ENCODE measurements around the gene ADAMTSL3. TPM values are rescaled to one million over a fixed set of nuclear protein-coding genes. Genes with fewer than 3 reads are reported as not detected.
A peak's percentile ranks its signal among the peaks of the same experiment; 100 is the strongest.

Gene ADAMTSL3
- total RNA-seq, 1 donor from 2014 or later = 22.2 TPM

GRCh38 chr15:83914906-83915305 lies 261.0 kb downstream of the ADAMTSL3 start:
- no peak for DNase-seq (ENCODE audit: low read depth in 2 of 2)

- DNase-seq (ENCODE audit: low read depth in 2 of 2) = no peak
Measured at GRCh38 chr15:83917432-83917831, 263.5 kb downstream of the ADAMTSL3 start.

- DNase-seq (ENCODE audit: low read depth in 2 of 2) = peak in 1 of 2 donors; percentile 12
Measured at GRCh38 chr15:83918011-83918410, 264.1 kb downstream of the ADAMTSL3 start.

DNA sequence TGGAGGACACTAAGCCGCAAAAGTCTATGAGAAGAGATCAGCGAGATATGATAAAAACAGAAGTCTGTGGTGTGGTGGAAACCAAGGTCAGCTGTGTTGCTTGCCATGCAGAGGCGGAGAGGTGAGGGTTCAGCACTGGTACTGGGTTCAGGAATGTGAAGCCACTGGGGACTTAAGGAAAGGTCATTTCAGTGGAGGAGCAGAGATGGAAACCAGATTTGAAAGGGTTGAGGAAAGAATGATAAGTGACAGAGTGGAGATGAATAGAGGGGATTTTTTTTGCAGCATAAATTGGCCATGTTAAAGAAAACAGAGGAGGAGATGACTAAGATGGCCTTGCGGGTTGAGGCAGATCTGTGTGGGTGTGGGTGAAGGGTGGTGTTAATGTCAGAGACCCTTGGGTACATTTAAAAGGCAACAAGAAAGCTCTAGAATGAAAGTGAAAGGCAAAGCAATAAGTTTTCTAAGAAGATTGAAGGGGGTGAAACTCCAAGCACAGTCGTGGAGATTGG lies 265.5 kb downstream of the ADAMTSL3 start:
- DNase-seq (ENCODE audit: low read depth in 2 of 2) = no peak

- no peak for DNase-seq (ENCODE audit: low read depth in 2 of 2)
Measured at GRCh38 chr15:83919978-83920510, 266.1 kb downstream of the ADAMTSL3 start.

- DNase-seq (ENCODE audit: low read depth in 2 of 2) = no peak
Measured at GRCh38 chr15:83922649-83923294, 268.8 kb downstream of the ADAMTSL3 start.

GRCh38 chr15:83926116-83926515 lies 272.2 kb downstream of the ADAMTSL3 start:
- DNase-seq (ENCODE audit: low read depth in 2 of 2) = no peak

DNA sequence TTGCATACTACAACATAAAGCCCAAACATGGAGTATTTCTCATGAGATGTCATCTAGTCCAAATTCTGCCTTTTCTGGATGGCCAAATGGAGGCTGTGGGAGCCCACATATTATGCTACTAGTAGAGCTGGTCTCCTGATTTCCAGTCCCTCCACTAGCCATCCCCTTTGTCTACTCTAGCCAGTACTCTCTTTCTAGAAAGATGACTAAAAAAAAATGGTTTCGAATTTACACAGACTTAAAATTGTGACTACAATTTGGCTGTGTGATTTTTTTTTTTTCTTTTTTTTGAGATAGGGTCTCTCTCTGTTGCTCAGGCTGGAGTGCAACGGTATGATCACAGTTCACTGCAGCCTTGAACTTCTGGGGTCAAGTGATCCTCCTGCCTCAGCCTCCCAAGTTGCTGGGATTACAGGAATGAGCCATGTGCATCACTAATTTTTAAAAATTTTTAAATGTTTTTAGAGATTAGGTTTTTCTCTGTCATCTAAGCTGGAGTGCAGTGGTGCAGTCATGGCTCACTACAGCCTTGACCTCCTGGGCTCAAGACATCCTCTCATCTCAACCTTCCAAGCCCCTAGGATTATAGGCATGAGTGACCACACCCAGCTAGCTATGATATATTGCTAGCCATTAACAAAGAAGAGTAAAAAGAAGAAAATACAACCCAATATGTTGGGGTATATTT lies 273.9 kb downstream of the ADAMTSL3 start:
- DNase-seq (ENCODE audit: low read depth in 2 of 2) = no peak

DNA sequence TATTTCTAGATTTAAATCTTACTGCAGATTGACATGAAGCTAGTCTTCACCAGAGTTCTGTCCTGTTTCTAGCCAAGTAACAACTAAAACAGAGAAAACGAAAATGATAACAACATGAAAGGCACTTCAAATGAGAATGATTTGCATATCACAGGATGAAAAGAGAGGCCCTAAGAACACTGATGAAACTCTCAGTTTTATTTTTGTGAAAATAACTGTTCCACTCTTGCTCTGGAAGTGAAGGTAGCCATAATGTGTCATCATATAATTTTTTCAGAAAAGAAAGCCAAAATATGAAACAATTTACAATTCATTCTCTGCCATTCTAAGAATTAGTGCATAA lies 274.4 kb downstream of the ADAMTSL3 start:
- no peak for DNase-seq (ENCODE audit: low read depth in 2 of 2)

DNA sequence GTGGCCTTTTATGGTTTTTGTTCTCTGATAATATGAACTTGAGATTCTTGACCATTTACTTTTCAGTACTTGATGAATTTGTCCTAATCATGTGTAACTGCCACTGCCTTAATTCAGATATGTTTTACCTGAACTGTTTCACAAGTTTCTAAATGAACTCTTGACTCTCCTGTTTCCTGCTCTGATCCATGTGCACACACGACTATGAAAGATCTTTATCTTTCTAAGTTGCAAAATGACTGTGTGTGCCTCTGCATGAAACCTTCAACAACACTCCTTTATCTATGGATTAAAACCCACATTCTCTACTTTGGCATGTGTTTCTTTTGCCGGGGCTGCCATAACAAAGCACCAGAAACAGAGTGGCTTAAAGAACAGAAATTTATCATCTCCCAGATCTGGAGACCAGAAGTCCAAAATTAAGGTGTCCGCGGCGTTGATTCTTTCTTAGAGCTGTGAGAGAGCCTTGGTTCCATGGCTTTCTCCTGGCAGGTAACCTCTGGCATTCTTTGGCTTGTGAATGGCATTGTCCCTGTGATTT lies 275.0 kb downstream of the ADAMTSL3 start:
- DNase-seq (ENCODE audit: low read depth in 2 of 2) = no peak

DNA sequence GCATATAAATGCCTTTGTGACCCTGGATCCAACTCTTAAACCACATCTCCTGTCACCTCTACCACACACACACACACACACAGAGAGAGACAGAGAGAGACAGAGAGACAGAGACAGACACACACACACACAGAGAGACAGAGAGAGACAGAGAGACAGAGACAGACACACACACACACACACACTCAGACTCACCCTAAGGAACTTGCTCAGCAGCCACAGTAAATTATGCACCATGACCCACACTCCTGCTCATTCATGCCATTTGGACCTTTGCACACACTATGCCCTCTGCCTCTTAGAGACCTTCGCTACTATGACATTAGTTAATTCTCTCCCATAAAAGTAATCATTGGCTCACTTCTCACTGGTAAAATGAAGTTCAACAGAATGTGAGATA lies 275.7 kb downstream of the ADAMTSL3 start:
- DNase-seq (ENCODE audit: low read depth in 2 of 2) = no peak

DNA sequence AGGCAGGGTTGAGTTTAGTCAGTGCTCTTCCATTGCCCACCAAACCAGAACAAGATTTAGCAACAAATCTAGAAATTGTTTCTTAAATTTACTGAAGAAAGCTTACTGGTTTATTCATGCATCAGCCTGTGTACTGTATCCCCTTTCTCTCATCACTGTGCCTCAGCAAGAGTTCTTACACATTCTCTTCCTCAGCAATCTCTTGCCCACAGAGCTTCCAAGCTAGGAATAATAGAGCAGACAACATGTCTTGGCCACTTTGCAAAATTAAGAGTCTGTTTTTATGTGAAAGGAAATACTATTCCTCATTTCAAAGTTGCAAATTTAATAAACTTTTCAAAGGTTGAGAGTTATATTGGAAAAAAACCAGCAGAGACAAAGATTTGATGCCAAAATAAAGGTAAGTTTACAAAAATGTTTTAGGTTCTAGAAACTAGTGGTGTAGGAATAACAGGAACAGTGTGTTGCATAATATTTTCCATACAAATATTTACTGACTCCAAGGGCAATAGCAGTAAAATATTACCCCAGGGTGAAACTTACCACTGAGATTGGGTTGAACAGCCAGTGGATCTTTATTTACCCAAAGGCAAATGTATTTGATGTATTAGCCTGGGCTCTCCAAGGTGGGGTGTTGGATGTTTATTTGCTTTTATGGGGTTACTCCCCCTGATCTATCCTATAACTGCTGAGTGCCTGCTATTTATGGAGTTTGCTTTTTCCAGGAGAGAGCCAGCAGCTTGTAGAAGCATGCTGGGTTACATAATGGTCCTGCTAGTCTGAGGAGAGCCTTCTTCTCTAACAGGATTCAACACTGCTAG lies 276.7 kb downstream of the ADAMTSL3 start:
- DNase-seq (ENCODE audit: low read depth in 2 of 2) = peak in 1 of 2 donors; percentile 62

GRCh38 chr15:83935774-83936173 lies 281.9 kb downstream of the ADAMTSL3 start:
- DNase-seq (ENCODE audit: low read depth in 2 of 2) = no peak

DNA sequence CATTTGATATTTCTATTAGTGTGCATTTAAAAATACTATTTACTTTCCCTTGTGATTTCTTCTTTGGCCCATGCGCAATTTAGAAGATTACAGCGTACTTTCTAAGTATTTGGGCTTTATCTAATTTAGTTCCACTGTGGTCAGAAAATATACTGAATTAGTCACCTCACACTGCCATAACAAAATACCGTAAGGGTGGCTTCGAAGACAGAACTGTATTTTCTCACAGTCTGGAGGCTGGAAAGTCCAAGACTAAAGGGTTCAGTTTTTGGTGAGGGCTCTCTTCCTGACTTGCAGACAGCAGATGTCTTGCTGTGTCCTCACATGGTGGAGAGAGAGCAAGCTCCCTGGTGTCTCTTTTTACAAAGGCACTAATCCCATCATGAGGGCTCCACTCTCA lies 286.2 kb downstream of the ADAMTSL3 start:
- no peak for DNase-seq (ENCODE audit: low read depth in 2 of 2)

DNA sequence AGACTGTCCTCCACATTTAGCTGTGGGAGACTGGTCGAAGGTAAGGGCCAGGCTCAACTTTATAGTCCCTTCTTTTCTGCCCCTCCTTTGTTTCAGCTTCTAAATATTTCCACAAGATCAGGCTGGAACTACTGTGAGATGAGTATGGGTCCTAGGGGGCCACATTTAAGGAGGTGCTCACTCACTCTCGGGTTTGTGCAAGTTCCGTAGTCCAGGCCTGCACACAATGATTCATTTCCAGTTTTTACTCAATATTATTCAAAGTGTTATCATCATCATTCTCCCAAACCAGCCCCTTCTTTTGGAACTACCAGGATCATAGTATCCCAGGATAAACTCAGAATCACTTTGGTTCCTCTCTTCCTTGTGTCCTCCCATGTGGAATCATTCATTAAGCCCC lies 289.1 kb downstream of the ADAMTSL3 start:
- no peak for DNase-seq (ENCODE audit: low read depth in 2 of 2)

DNA sequence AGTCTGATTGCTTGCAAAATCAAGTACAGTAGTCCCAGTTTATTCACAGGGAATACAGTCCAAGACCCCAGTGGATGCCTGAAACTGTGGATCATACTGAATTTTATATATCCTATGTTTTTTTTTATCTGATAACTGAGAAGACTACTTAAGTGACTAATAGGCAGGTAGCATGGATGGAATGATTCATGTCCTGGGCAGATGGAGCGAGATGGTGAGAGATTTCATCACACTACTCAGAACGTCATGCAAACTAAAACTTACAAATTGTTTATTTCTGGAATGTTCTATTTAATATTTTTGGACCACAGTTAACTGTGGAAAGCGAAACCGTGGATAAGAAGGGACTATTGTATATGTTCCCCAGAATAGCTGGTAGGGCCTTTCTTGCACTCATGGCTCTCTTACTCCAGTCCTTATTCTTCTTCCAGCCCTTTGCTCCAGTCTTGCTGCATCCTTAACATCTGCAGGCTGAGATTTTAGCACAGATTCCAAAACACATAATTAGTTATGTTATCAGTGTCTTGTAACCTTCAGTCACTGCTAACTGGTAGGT lies 290.0 kb downstream of the ADAMTSL3 start:
- DNase-seq (ENCODE audit: low read depth in 2 of 2) = no peak

GRCh38 chr15:83947156-83947555 lies 293.2 kb downstream of the ADAMTSL3 start:
- no peak for DNase-seq (ENCODE audit: low read depth in 2 of 2)

GRCh38 chr15:83954506-83954905 lies 300.6 kb downstream of the ADAMTSL3 start:
- no peak for DNase-seq (ENCODE audit: low read depth in 2 of 2)

- no peak for DNase-seq (ENCODE audit: low read depth in 2 of 2)
Measured at GRCh38 chr15:83955806-83956265, 301.9 kb downstream of the ADAMTSL3 start.

DNA sequence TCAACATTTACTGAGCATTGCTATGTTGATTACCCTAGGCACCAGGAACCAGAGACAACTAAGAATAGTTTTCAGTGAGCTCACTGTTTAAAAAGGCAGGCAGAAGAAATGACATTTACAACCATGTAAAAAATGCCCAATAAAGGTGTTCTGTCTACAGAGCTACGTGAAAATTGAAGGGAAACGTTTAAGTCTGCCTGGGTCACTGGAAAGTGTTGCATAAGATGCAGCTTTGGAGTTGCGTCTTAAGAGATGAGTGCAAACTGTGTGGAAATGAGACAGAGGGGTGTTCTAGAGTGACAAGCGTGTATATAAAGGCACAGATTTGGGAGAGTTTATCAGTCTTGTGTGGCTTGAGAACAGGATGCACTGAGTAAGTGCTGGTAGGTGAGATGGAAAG lies 303.0 kb downstream of the ADAMTSL3 start:
- DNase-seq (ENCODE audit: low read depth in 2 of 2) = no peak

DNA sequence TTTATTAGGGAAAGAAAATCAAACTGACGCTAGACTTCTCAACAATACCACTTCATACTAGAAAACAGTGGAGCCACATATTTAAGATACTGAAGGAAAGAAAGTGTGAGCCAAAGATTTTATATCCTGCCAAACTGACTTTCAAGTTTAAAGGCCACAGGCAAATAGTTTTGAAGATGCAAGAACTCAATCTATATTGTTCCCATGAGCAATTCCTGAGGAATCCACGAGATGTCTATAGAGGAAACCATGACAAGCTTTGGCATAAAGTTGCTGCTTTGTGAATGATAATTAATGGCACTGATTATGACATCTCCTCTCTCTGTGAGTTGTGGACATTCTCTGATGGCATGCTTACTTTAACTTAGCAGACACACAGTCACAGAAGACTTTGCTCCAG lies 305.6 kb downstream of the ADAMTSL3 start:
- no peak for DNase-seq (ENCODE audit: low read depth in 2 of 2)

All from dermis microvascular lymphatic vessel endothelial cell (primary cell).